HG02884 (cell line): Measurements from ENCODE around the gene FBXO8.

Experiments
- ATAC-seq: cut with Tn5 transposase; IDR thresholded peaks from one replicate; pipeline ENCODE4 v1.9.1; 2021; ENCODE audit warnings: mild to moderate bottlenecking, moderate library complexity; ENCODE audit not compliant: unreplicated experiment

FBXO8 gene

GRCh38 chr4:174248407-174248806, 35.1 kb downstream of the FBXO8 start:
- no peak for ATAC-seq

GRCh38 chr4:174245714-174246113, 37.8 kb downstream of the FBXO8 start:
- ATAC-seq = no peak

GRCh38 chr4:174244441-174244840, 39.0 kb downstream of the FBXO8 start:
- no peak for ATAC-seq

- no peak for ATAC-seq
Observed at GRCh38 chr4:174241162-174241561, 42.3 kb downstream of the FBXO8 start.

- no peak for ATAC-seq
Observed at GRCh38 chr4:174236359-174236758, 47.1 kb downstream of the FBXO8 start.

- ATAC-seq = no peak
Observed at GRCh38 chr4:174230680-174231079, 52.8 kb downstream of the FBXO8 start.

- no peak for ATAC-seq
Observed at GRCh38 chr4:174230148-174230547, 53.3 kb downstream of the FBXO8 start.

GRCh38 chr4:174228988-174229387, 54.5 kb downstream of the FBXO8 start:
- no peak for ATAC-seq

GRCh38 chr4:174225349-174226049, 58.0 kb downstream of the FBXO8 start:
- no peak for ATAC-seq

GRCh38 chr4:174224550-174224949, 58.9 kb downstream of the FBXO8 start:
- ATAC-seq = no peak

- peak; percentile 70 for ATAC-seq
Observed at GRCh38 chr4:174222266-174222872, 61.1 kb downstream of the FBXO8 start.

GRCh38 chr4:174218127-174218790, 65.2 kb downstream of the FBXO8 start:
- ATAC-seq = no peak

- no peak for ATAC-seq
Observed at GRCh38 chr4:174217273-174218126, 66.0 kb downstream of the FBXO8 start.

- no peak for ATAC-seq
Observed at GRCh38 chr4:174216799-174217272, 66.6 kb downstream of the FBXO8 start.

- ATAC-seq = no peak
Observed at GRCh38 chr4:174215961-174216680, 67.3 kb downstream of the FBXO8 start.

- no peak for ATAC-seq
Observed at GRCh38 chr4:174215057-174215456, 68.4 kb downstream of the FBXO8 start.

- ATAC-seq = no peak
Observed at GRCh38 chr4:174214101-174214878, 69.2 kb downstream of the FBXO8 start.

GRCh38 chr4:174213731-174214100, 69.8 kb downstream of the FBXO8 start:
- no peak for ATAC-seq

- no peak for ATAC-seq
Observed at GRCh38 chr4:174212061-174212460, 71.4 kb downstream of the FBXO8 start.

- ATAC-seq = no peak
Observed at GRCh38 chr4:174211622-174212044, 71.8 kb downstream of the FBXO8 start.
